ENCODE data around the gene GHR. TPM values are rescaled to one million over a fixed set of nuclear protein-coding genes. Genes with fewer than 3 reads are reported as not detected.

GHR gene
- total RNA-seq, 2 experiments from 2014 or later = not detected

- no peaks in the 10 kb centered on the region for H3K27me3 Mint-ChIP-seq
- H3K4me1 Mint-ChIP-seq (ENCODE audit: low read depth) = no peaks in the 10 kb centered on the region
- POLR2A ChIA-PET = no interaction called here
- no peaks in the 10 kb centered on the region for H3K36me3 Mint-ChIP-seq (ENCODE audit: low read depth)
- DNase-seq (no peak), ATAC-seq (no peak)
- no peak for TF ChIP-seq CTCF (IDR thresholded peaks at IDR 0.05)
- no peak overlapping the region for H3K27ac Mint-ChIP-seq
- H3K4me3 Mint-ChIP-seq = no peak overlapping the region
- CTCF ChIA-PET = no interaction called here
- intact Hi-C loops (cut with micrococcal nuclease) = no loop called here
- H3K9me3 Mint-ChIP-seq = peaks cover 3% of the 10 kb centered on the region
These were observed 35.7 kb upstream of the GHR start for GRCh38 chr5:42387563-42387962.

GRCh38 chr5:42390115-42390514, 33.1 kb upstream of the GHR start:
- no peaks in the 10 kb centered on the region for H3K4me1 Mint-ChIP-seq (ENCODE audit: low read depth)
- DNase-seq (no peak), ATAC-seq (no peak)
- no peaks in the 10 kb centered on the region for H3K27me3 Mint-ChIP-seq
- H3K4me3 Mint-ChIP-seq = no peak overlapping the region
- no peak for TF ChIP-seq CTCF (IDR thresholded peaks at IDR 0.05)
- peaks cover 11% of the 10 kb centered on the region for H3K9me3 Mint-ChIP-seq
- ChIA-PET POLR2A (no interaction called here), CTCF (interaction anchor here (1.0 kb wide), 1 partner anchor 10 kb away, joined by 3 read pairs; no protein-coding TSS in a partner anchor)
- no peaks in the 10 kb centered on the region for H3K36me3 Mint-ChIP-seq (ENCODE audit: low read depth)
- intact Hi-C loops (cut with micrococcal nuclease) = no loop called here
- H3K27ac Mint-ChIP-seq = no peak overlapping the region

GRCh38 chr5:42392917-42393316, 30.3 kb upstream of the GHR start:
- no peaks in the 10 kb centered on the region for H3K27me3 Mint-ChIP-seq
- no peaks in the 10 kb centered on the region for H3K4me1 Mint-ChIP-seq (ENCODE audit: low read depth)
- intact Hi-C loops (cut with micrococcal nuclease) = no loop called here
- no peaks in the 10 kb centered on the region for H3K36me3 Mint-ChIP-seq (ENCODE audit: low read depth)
- ATAC-seq = no peak
- no peak overlapping the region for H3K4me3 Mint-ChIP-seq
- peaks cover 11% of the 10 kb centered on the region for H3K9me3 Mint-ChIP-seq
- ChIA-PET CTCF (no interaction called here), POLR2A (no interaction called here)
- H3K27ac Mint-ChIP-seq = no peak overlapping the region
- DNase-seq = no peak
- no peak for TF ChIP-seq CTCF (IDR thresholded peaks at IDR 0.05)

- DNase-seq = no peak
- no peaks in the 10 kb centered on the region for H3K4me1 Mint-ChIP-seq (ENCODE audit: low read depth)
- H3K4me3 Mint-ChIP-seq = no peak overlapping the region
- TF ChIP-seq CTCF (IDR thresholded peaks at IDR 0.05) = no peak
- peaks cover 11% of the 10 kb centered on the region for H3K9me3 Mint-ChIP-seq
- H3K27me3 Mint-ChIP-seq = no peaks in the 10 kb centered on the region
- H3K27ac Mint-ChIP-seq = no peak overlapping the region
- no peak for ATAC-seq
- POLR2A ChIA-PET = no interaction called here
- intact Hi-C loops (cut with micrococcal nuclease) = no loop called here
- CTCF ChIA-PET = no interaction called here
- H3K36me3 Mint-ChIP-seq (ENCODE audit: low read depth) = no peaks in the 10 kb centered on the region
These were observed 27.1 kb upstream of the GHR start for GRCh38 chr5:42396111-42396510.

- H3K27me3 Mint-ChIP-seq = no peaks in the 10 kb centered on the region
- H3K4me1 Mint-ChIP-seq (ENCODE audit: low read depth) = no peaks in the 10 kb centered on the region
- no peak overlapping the region for H3K4me3 Mint-ChIP-seq
- H3K36me3 Mint-ChIP-seq (ENCODE audit: low read depth) = no peaks in the 10 kb centered on the region
- CTCF ChIA-PET = no interaction called here
- no peak for ATAC-seq
- TF ChIP-seq CTCF (IDR thresholded peaks at IDR 0.05) = no peak
- DNase-seq = no peak
- H3K27ac Mint-ChIP-seq = no peak overlapping the region
- peaks cover 8% of the 10 kb centered on the region for H3K9me3 Mint-ChIP-seq
- intact Hi-C loops (cut with micrococcal nuclease) = no loop called here
- POLR2A ChIA-PET = no interaction called here
These were observed 26.0 kb upstream of the GHR start for GRCh38 chr5:42397267-42397666.

Measured in activated CD8-positive, alpha-beta T cell treated with anti-CD3 and anti-CD28 coated beads for 36 hours (primary cell).